Tibial nerve (tissue), 4 donors: ENCODE results near the gene SPDYE3. TPM values are rescaled to one million over a fixed set of nuclear protein-coding genes. Genes with fewer than 3 reads are reported as not detected.
"Not testable (repeated sequence)": the region's sequence is repeated elsewhere in the genome, so short reads cannot be mapped to it uniquely, and the experiment has no call there.

Experiments used
- DNase-seq, 2 donors: peaks; one replicate each; pipeline ENCODE4 v3.0.0-alpha.2; 2019; ENCODE audit warnings: low spot score in 2 of 2
- H3K27ac ChIP-seq, 4 donors: fragments of 200-600 bp; sonication (generic) in 3 of 4; one replicate each; pipeline ENCODE4 v1.5.1; 2017 to 2019; ENCODE audit warnings: mild to moderate bottlenecking in 1 of 4
- H3K27me3 ChIP-seq, 2 donors: fragments of 200-600 bp; sonication (generic) in 1 of 2; one replicate each; pipeline versions ENCODE4 v1.5.1 to v1.6.0; 2017 to 2019
- H3K36me3 ChIP-seq, 3 donors: fragments of 200-600 bp; sonication (generic); one replicate each; pipeline ENCODE4 v1.5.1; 2018 to 2019
- H3K4me1 ChIP-seq, 4 donors: fragments of 200-600 bp; sonication (generic) in 3 of 4; one replicate each; pipeline ENCODE4 v1.5.1; 2017 to 2019
- H3K4me3 ChIP-seq, 4 donors: fragments of 200-600 bp; sonication (generic) in 3 of 4; one replicate each; pipeline ENCODE4 v1.5.1; 2017 to 2019; ENCODE audit warnings: mild to moderate bottlenecking in 1 of 4, moderate library complexity in 1 of 4
- H3K9me3 ChIP-seq, 4 donors: fragments of 200-600 bp; sonication (generic) in 3 of 4; one replicate each; pipeline ENCODE4 v1.5.1; 2017 to 2019
- EP300 ChIP-seq, 2 donors: sonication (generic); formaldehyde crosslinking; IDR thresholded peaks; one replicate each; pipeline ENCODE4 v1.6.1; 2017; ENCODE audit warnings: antibody characterized with exemption in 2 of 2, mild to moderate bottlenecking in 1 of 2
- POLR2A ChIP-seq, 2 donors: fragments of 450-650 bp; IDR thresholded peaks; one replicate each; pipeline ENCODE4 v1.6.1; 2017; ENCODE audit warnings: antibody characterized with exemption in 2 of 2, mild to moderate bottlenecking in 2 of 2, moderate library complexity in 2 of 2
- WGBS, 2 donors: methylation state at CpG; one replicate each; pipeline ENCODE4 v1.1.5; 2018; 5-methylcytosine and 5-hydroxymethylcytosine counted together
- total RNA-seq, 4 donors: library from RNA; depleted of rRNA; stranded (reverse); fragments of >200 nt; gene quantifications; one replicate each; pipeline ENCODE4 v1.1.0, GENCODE V29; 2016
- TF ChIP-seq, protein P1 (sequence below), 5 experiments: fragments of 200-600 bp in 3 of 5; fragments of 450-650 bp in 2 of 5; sonication (generic) in 3 of 5; IDR thresholded peaks; one replicate each; pipeline ENCODE4 v1.5.1; 2016 to 2019; ENCODE audit warnings: antibody characterized with exemption in 5 of 5, mild to moderate bottlenecking in 3 of 5, moderate library complexity in 2 of 5

The SPDYE3 gene, protein sequence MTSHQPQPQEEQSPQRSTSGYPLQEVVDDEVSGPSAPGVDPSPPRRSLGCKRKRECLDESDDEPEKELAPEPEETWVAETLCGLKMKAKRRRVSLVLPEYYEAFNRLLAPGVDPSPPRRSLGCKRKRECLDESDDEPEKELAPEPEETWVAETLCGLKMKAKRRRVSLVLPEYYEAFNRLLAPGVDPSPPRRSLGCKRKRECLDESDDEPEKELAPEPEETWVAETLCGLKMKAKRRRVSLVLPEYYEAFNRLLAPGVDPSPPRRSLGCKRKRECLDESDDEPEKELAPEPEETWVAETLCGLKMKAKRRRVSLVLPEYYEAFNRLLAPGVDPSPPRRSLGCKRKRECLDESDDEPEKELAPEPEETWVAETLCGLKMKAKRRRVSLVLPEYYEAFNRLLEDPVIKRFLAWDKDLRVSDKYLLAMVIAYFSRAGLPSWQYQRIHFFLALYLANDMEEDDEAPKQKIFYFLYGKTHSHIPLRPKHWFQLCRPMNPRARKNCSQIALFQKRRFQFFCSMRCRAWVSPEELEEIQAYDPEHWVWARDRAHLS
- not detected for total RNA-seq

DNA sequence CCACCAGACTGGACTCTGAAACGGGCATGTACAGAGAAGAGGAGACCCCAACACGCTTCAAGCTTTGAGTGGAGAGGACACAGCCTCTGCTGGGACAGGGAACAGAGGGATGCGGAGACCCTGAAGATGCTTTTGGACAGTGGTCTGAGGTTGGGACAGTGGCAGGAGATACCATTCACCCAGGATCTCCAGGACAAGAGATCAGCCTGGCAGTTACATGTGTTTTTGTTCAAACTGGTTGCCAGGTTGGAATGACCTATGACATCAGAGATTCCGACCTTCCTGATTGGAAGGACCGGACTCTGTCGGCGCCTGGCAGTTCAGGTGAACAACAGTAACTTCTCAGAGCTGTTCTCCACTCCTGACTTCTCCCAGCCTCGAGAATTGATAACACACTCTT, at the start of gene SPDYE3:
SPDYE3 (plus strand) TSS at position 301 of the 400 bp plus-strand sequence. CDS start 184 bp downstream, outside the sequence.
- not testable (repeated sequence) for H3K36me3 ChIP-seq, H3K27ac ChIP-seq, DNase-seq, H3K4me1 ChIP-seq, H3K4me3 ChIP-seq, H3K9me3 ChIP-seq, H3K27me3 ChIP-seq
- 92 to 95% methylated on average over 7 to 8 of the region's 8 CpGs for WGBS, 2 donors

DNA sequence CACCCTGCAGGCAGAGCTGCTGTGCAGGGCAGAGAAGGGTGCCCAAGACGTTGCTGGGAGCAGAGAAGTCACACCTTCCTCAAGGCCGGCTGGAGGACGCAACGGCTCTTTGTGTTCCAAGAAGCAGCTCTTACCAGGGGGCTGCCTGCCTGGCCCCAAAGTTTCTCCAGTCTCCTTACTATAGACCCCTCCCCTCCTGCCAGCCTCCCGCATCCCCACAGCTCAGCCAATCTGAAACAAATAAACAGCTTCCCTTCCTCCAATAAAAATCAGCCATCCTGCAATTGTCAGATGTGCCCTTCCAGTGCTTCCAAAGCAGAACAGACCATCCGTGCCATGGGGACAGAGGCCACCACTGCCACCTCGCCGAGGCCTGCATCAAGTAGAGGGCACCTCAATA, 47.5 kb upstream of the SPDYE3 start:
- DNase-seq, H3K27ac ChIP-seq, H3K27me3 ChIP-seq, H3K4me3 ChIP-seq, H3K36me3 ChIP-seq, H3K4me1 ChIP-seq, H3K9me3 ChIP-seq: not testable (repeated sequence)
- WGBS, 2 donors = 70 to 71% methylated on average over 8 of the region's 8 CpGs

DNA sequence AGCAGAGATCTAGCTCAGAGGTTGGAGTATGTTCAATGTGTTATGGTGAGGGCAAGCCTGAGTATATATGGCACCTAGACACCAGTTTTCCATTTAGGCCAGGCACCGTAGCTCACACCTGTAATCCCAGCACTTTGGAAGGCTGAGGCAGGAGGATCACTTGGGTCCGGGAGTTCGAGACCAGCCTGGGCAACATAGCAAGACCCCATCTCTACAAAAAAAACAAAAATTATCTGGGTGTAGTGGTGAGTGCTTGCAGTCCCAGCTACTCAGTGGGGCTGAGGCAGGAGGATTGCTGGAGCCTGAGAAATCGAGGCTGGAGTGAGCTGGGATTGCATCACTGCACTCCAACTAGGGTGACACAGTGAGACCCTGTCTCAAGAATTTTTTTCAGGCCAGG, 44.6 kb upstream of the SPDYE3 start:
- 95 to 100% methylated on average over 4 of the region's 4 CpGs for WGBS, 2 donors
- not testable (repeated sequence) for H3K9me3 ChIP-seq, H3K36me3 ChIP-seq, H3K27me3 ChIP-seq, H3K4me3 ChIP-seq, H3K27ac ChIP-seq, H3K4me1 ChIP-seq, DNase-seq

DNA sequence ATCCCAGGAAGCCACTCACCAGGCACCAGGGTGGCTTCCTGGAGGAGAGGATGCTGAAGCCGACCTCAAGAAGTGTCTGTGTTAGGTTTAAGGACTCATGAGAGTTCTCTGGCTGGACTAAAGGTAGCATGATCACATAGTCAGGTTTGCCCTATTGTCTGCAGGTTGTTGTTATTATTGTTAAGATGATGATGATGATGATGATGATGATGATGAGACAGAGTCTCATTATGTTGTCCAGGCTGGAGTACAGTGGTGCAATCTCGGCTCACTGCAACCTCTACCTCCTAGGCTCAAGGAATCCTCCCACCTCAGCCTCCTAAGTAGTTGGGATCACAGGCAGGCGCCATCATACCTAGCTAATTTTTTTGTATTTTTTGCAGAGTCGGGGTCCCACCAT, 43.3 kb upstream of the SPDYE3 start:
- DNase-seq, H3K4me3 ChIP-seq, H3K36me3 ChIP-seq, H3K4me1 ChIP-seq, H3K9me3 ChIP-seq, H3K27ac ChIP-seq, H3K27me3 ChIP-seq: not testable (repeated sequence)
- WGBS, 2 donors = 91% methylated on average over 4 of the region's 4 CpGs

DNA sequence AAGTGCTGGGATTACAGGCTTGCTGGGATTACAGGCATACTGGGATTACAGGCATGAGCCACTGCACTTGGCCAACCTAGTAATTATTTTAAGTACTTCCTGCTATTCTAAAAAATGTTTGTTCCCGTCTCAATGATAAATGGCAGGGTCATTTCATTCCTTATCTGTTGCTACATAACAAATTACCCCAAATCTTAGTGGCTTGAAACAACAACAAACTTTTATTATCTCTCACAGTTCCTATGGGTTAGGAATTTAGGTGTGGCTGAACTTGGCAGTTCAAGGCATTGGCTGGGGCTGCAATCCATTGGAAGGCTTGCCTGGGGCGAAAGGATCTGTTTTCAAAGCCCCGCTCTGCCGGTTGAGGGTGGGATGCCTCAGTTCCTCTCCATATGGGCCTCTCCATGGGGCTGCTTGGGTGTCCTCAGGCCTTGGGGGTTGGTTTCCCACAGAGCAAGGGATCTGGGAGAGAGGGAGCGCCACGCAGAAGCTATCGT, 42.8 kb upstream of the SPDYE3 start:
- not testable (repeated sequence) for H3K27ac ChIP-seq, H3K4me3 ChIP-seq, H3K36me3 ChIP-seq, H3K27me3 ChIP-seq, DNase-seq, H3K9me3 ChIP-seq
- 71 to 77% methylated on average over 7 of the region's 7 CpGs for WGBS, 2 donors
- peaks cover 0 to 15% (median 2%) of the 10 kb centered on the region in 4 donors for H3K4me1 ChIP-seq

DNA sequence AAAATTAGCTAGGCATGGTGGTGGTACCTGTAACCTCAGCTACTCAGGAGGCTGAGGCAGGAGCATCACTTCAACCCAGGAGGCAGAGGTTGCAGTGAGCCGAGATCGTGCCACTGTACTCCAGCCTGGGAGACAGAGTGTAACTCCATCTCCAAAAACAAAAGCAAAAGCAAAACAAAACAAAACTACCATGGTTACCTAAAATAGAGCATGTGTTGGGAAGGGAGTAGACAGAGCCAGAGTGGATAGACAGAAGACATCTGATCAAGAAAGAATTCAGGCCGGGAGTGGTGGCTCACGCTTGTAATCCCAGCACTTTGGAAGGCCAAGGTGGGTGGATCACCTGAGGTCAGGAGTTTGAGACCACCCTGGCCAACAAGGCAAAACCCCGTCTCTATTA, 41.7 kb upstream of the SPDYE3 start:
- not testable (repeated sequence) for H3K27ac ChIP-seq, DNase-seq, H3K4me3 ChIP-seq, H3K9me3 ChIP-seq, H3K36me3 ChIP-seq, H3K27me3 ChIP-seq
- 71 to 80% methylated on average over 5 of the region's 5 CpGs for WGBS, 2 donors
- peaks cover 0 to 23% (median 4%) of the 10 kb centered on the region in 4 donors for H3K4me1 ChIP-seq

DNA sequence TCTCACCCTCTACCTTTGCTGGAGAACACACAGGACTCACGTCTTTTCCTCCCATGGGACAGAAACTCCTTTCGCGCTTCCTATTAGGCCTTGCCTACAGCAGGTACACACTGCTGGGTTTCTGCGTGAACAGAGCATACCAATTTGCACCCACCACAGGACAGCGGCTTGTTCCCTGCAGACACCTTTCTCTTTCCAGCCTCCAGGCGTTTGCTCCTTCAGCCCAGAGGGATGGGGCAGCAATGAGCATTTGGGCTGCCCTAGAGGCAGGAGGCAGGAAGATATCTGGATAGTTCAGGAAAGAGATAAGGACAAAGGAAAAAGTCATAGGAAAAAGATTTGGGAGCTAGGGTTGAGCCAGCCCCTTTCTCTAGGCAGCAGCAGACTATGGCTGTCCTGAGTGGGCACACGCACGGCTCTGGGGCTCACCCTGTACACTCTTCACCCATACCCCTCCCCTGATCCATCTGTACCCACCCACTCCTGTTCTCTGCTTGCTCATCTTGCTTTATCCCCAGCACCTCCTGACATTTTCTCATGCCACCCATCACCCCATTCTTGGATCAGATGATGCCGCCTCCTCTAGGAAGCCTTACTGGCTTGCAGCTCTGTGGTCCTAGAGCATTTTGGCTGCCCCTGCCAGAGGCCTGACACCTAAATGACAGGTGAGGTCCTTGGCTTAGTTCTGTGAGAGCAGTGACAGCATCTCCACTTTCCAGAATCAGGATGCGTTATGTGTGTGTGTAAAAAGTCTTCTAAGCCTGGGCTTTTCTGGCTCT, 40.7 kb upstream of the SPDYE3 start:
- H3K4me3 ChIP-seq = no peak overlapping the region
- no peaks in the 10 kb centered on the region for H3K36me3 ChIP-seq
- no peak for DNase-seq
- 87 to 88% methylated on average over 10 of the region's 10 CpGs for WGBS, 2 donors
- H3K9me3 ChIP-seq = no peaks in the 10 kb centered on the region
- no peak overlapping the region for H3K27ac ChIP-seq
- H3K27me3 ChIP-seq = no peaks in the 10 kb centered on the region
- peaks cover 0 to 27% (median 4%) of the 10 kb centered on the region in 4 donors for H3K4me1 ChIP-seq
- TF ChIP-seq EP300 (IDR thresholded peaks at IDR 0.05) (no peak), POLR2A (IDR thresholded peaks at IDR 0.05) (no peak)
- TF ChIP-seq, protein P1, sequence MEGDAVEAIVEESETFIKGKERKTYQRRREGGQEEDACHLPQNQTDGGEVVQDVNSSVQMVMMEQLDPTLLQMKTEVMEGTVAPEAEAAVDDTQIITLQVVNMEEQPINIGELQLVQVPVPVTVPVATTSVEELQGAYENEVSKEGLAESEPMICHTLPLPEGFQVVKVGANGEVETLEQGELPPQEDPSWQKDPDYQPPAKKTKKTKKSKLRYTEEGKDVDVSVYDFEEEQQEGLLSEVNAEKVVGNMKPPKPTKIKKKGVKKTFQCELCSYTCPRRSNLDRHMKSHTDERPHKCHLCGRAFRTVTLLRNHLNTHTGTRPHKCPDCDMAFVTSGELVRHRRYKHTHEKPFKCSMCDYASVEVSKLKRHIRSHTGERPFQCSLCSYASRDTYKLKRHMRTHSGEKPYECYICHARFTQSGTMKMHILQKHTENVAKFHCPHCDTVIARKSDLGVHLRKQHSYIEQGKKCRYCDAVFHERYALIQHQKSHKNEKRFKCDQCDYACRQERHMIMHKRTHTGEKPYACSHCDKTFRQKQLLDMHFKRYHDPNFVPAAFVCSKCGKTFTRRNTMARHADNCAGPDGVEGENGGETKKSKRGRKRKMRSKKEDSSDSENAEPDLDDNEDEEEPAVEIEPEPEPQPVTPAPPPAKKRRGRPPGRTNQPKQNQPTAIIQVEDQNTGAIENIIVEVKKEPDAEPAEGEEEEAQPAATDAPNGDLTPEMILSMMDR (IDR thresholded peaks at IDR 0.05) = no peak

DNA sequence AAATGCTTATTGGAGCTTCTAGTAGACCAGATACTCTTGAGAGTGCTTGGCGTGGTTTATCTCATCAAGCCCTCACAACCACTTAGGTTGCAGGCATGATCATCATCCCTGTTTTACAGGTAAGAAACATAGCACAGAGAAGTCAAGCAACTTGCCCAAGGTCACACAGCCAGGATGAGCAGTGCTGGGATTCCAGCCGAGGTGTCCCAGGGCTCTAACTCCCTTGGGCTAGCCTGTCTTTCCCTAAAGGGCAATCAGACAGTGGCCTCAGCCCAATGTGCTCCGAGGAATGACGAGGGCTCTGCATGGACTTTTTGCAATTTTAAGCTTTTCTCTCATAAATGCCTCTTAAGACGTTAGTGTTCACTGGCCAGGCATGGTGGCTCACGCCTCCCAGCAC, 39.9 kb upstream of the SPDYE3 start:
- 80 to 89% methylated on average over 6 of the region's 6 CpGs for WGBS, 2 donors

DNA sequence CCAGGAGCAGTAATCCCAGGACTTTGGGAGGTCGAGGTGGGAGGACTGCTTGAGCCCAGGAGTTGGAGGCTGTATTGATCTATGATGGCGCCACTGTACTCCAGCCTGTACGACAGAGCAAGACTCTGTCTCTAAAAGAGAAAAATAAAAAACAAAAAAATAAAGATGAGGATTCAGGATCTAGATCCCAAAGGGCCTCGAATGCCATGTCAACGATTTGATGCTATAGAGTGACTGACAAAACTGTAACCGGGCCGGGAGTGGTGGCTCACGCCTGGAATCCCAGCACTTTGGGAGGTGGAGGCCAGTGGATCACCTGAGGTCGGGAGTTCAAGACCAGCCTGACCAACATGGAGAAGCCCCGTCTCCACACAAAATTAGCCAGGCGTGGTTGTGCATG, 38.6 kb upstream of the SPDYE3 start:
- WGBS, 2 donors = 91% methylated on average over 11 of the region's 11 CpGs
- peak overlapping the region in 1 of 4 donors; percentile 56 for H3K27ac ChIP-seq

More for the DNA sequence above, 39.9 kb upstream of the SPDYE3 start:
- H3K27ac ChIP-seq = no peak overlapping the region
- no peaks in the 10 kb centered on the region for H3K36me3 ChIP-seq
- H3K9me3 ChIP-seq = no peaks in the 10 kb centered on the region
- no peak overlapping the region for H3K4me3 ChIP-seq
- H3K4me1 ChIP-seq = peaks cover 0 to 32% (median 6%) of the 10 kb centered on the region in 4 donors
- no peaks in the 10 kb centered on the region for H3K27me3 ChIP-seq
- TF ChIP-seq, protein P1 (IDR thresholded peaks at IDR 0.05) = no peak
- TF ChIP-seq POLR2A (IDR thresholded peaks at IDR 0.05) (no peak), EP300 (IDR thresholded peaks at IDR 0.05) (no peak)
- no peak for DNase-seq

DNA sequence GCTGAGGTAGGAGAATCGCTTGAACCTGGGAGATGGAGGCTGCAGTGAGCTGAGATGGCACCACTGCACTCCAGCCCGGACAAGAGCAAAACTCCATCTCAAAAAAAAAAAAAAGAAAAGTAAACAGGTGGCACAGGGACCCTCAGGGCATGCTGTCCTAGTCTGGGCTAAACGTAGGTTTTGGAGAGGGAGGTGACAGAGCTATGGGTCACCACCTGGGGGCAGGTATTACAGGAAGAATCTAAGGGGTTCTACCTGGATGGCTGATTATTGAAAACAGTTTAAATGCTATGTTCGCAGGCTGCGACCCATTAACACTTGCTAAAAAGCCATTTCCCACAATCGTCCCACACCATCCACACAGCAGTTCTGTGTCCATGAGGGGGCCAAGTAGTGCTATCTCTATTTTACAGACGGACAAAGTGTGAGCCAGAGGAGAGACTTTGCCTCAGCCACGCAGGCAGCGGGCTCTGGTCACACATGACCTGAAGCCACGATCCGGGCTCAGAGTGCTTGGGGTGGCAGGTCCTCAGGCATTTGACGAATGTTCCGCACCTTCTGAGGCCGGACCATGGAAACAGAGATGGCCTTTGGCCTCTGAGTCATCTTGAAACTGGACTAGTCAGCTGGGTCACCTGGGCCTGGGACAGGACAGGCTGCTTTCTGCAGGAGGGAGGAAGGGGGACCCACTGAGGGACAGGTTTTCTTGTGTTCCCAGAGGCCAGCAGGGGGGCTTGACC, 38.0 kb upstream of the SPDYE3 start:
- DNase-seq, H3K9me3 ChIP-seq, H3K36me3 ChIP-seq, H3K27me3 ChIP-seq: not testable (repeated sequence)
- H3K4me3 ChIP-seq = peak overlapping the region in 1 of 4 donors; percentile 28
- H3K27ac ChIP-seq = peak overlapping the region in 2 of 4 donors; percentile 20 to 56
- WGBS, 2 donors = 52 to 58% methylated on average over 11 to 14 of the region's 14 CpGs
- H3K4me1 ChIP-seq = peaks cover 0 to 32% (median 6%) of the 10 kb centered on the region in 4 donors

More for the DNA sequence above, 38.6 kb upstream of the SPDYE3 start:
- peaks cover 0 to 32% (median 6%) of the 10 kb centered on the region in 4 donors for H3K4me1 ChIP-seq
- H3K9me3 ChIP-seq, H3K27me3 ChIP-seq, DNase-seq, H3K36me3 ChIP-seq, H3K4me3 ChIP-seq: not testable (repeated sequence)
